GM12878 (cell line): Measurements from ENCODE around the gene FAM98C. TPM values are rescaled to one million over a fixed set of nuclear protein-coding genes. Genes with fewer than 3 reads are reported as not detected.

Experiments
- ATAC-seq: fragments of 200-7000 bp; cut with Tn5 transposase; 3 replicates; pipeline ENCODE4 v1.9.1; 2020; ENCODE audit warnings: mild to moderate bottlenecking, moderate library complexity
- BruUV-seq: library from RNA; stranded (reverse); fragments of 400-500 nt; replicated peaks from 2 replicates; lab custom pipeline; 2021; lab: Mats Ljungman, UMichigan
- CTCF ChIA-PET: fragments of 300-600 bp; sonication (Branson Sonifier 250); formaldehyde crosslinking; extraction: SDS; loops from one replicate; lab custom pipeline; 2021; ENCODE audit warnings: inconsistent platforms; lab: Yijun Ruan, JAX
- POLR2A ChIA-PET: fragments of 350-600 bp; formaldehyde crosslinking; extraction: SDS; loops from one replicate; lab custom pipeline; 2021; ENCODE audit warnings: inconsistent platforms; lab: Charles Lee
- RAD21 ChIA-PET: fragments of 300-600 bp; sonication (Branson Sonifier 250); formaldehyde crosslinking; loops from one replicate; lab custom pipeline; 2023; ENCODE audit warnings: antibody characterized with exemption; ENCODE audit not compliant: unreplicated experiment; lab: Charles Lee
- SMC1A ChIA-PET: fragments of 300-600 bp; sonication (Branson Sonifier 250); formaldehyde crosslinking; loops from one replicate; lab custom pipeline; 2023; ENCODE audit not compliant: unreplicated experiment, uncharacterized antibody; lab: Charles Lee
- DNase-seq: peaks from one replicate; pipeline ENCODE4 v3.0.0-alpha.2; 2011; ENCODE audit warnings: low read depth, low spot score
- FAIRE-seq: peaks from 3 replicates; lab custom pipeline; 2011; peaks lifted over from hg19 to GRCh38; lab: Jason Lieb, UNC
- H2AFZ ChIP-seq: 2 replicates; pipeline ENCODE4 v1.6.0; 2011; ENCODE audit warnings: low read depth, low read length, control low read depth; ENCODE audit not compliant: control insufficient read depth
- H3K27ac ChIP-seq: 2 replicates; pipeline ENCODE4 v1.5.1; 2011; ENCODE audit warnings: control low read depth; ENCODE audit not compliant: control insufficient read depth, insufficient read depth
- H3K27me3 ChIP-seq, 2 experiments: replicated peaks in 1 of 2; 2 replicates each; pipeline versions ENCODE4 v1.6.0 to v1.6.1; 2011; ENCODE audit warnings: low read length in 1 of 2; ENCODE audit not compliant: control insufficient read depth in 2 of 2, insufficient read depth in 2 of 2
- H3K36me3 ChIP-seq, 2 experiments: 2 replicates each; pipeline ENCODE4 v1.5.1; 2011; ENCODE audit warnings: low read length in 1 of 2; ENCODE audit not compliant: control insufficient read depth in 2 of 2, insufficient read depth in 2 of 2
- H3K4me1 ChIP-seq: 2 replicates; pipeline ENCODE4 v1.6.1; 2011; ENCODE audit warnings: mild to moderate bottlenecking, low read length, moderate library complexity, mixed read lengths; ENCODE audit not compliant: control insufficient read depth, insufficient read depth
- H3K4me2 ChIP-seq: 2 replicates; pipeline ENCODE4 v1.6.0; 2011; ENCODE audit warnings: control low read depth; ENCODE audit not compliant: control insufficient read depth, insufficient read depth
- H3K4me3 ChIP-seq: fragments of 200-600 bp; sonication (generic); 2 replicates; pipeline ENCODE4 v1.5.1; 2016
- H3K79me2 ChIP-seq: 2 replicates; pipeline ENCODE4 v1.6.0; 2011; ENCODE audit warnings: low read length; ENCODE audit not compliant: control insufficient read depth, insufficient read depth
- H3K9ac ChIP-seq: 2 replicates; pipeline ENCODE4 v1.8.0; 2011; ENCODE audit warnings: low read length, control low read depth, mixed read lengths; ENCODE audit not compliant: control insufficient read depth, insufficient read depth
- H3K9me3 ChIP-seq: replicated peaks from 3 replicates; pipeline ENCODE4 v1.5.1; 2011; ENCODE audit warnings: mild to moderate bottlenecking, low read length; ENCODE audit not compliant: control insufficient read depth, insufficient read depth
- H4K20me1 ChIP-seq: 2 replicates; pipeline ENCODE4 v1.6.0; 2011; ENCODE audit not compliant: control insufficient read depth, insufficient read depth
- CHD2 ChIP-seq: IDR thresholded peaks from 2 replicates; pipeline ENCODE4 v1.6.1; 2011; ENCODE audit warnings: low read depth, low read length, improper control_type of control experiment, borderline replicate concordance
- POLR2A ChIP-seq: IDR thresholded peaks from 2 replicates; pipeline ENCODE4 v1.6.1; 2011; ENCODE audit warnings: low read depth, mild to moderate bottlenecking, low read length
- WGBS: methylation state at CpG from one replicate; pipeline ENCODE4 v1.1.6; 2016; ENCODE audit warnings: low lambda C conversion rate; ENCODE audit not compliant: insufficient replicate concordance, insufficient coverage; ENCODE audit errors: missing lambda C conversion rate; 5-methylcytosine and 5-hydroxymethylcytosine counted together
- in situ Hi-C: fragments of 300-500 bp; cut with MboI; formaldehyde crosslinking; loops from 9 replicates; pipeline ENCODE4 v1.14.3; 2018; ENCODE audit warnings: mixed read lengths
- intact Hi-C: fragments of 100-400 bp; cut with micrococcal nuclease; formaldehyde crosslinking; loops from one replicate; pipeline ENCODE4 v1.14.2; 2022; ENCODE audit not compliant: unreplicated experiment
- polyA plus RNA-seq, 11 experiments: library from polyadenylated mRNA; depleted of rRNA in 4 of 11; unstranded in 6 of 11; stranded (reverse) in 5 of 11; fragments of >200 nt; fragmentation: Nextera tagmentation in 4 of 11; fragmentation: Illumina TruSeq in 1 of 11; extraction: Ambion mirVana in 4 of 11; extraction: Trizol in 1 of 11; gene quantifications; 1 replicate in 1 of 11; 2 replicates in 10 of 11; pipeline versions ENCODE4 v1.2.1 to v1.2.3, GENCODE V29; 2011 to 2016; ENCODE audit warnings: inconsistent platforms in 2 of 11, missing spikeins in 2 of 11, low read depth in 1 of 11
- total RNA-seq, 4 experiments: library from RNA; depleted of rRNA in 3 of 4; stranded (reverse); fragments of >200 nt in 3 of 4; fragmentation: Illumina TruSeq in 1 of 4; extraction: Trizol in 1 of 4; gene quantifications; 2 replicates each; pipeline versions ENCODE4 v1.2.1 to v1.2.3, GENCODE V29; 2013 to 2021

Gene FAM98C
- total and polyA plus RNA-seq, 10 of the 15 experiments (the other 5 are each of a cell fraction or from before 2014, with no cell fraction given): 1.4 to 17.2 (median 9.5) TPM

DNA sequence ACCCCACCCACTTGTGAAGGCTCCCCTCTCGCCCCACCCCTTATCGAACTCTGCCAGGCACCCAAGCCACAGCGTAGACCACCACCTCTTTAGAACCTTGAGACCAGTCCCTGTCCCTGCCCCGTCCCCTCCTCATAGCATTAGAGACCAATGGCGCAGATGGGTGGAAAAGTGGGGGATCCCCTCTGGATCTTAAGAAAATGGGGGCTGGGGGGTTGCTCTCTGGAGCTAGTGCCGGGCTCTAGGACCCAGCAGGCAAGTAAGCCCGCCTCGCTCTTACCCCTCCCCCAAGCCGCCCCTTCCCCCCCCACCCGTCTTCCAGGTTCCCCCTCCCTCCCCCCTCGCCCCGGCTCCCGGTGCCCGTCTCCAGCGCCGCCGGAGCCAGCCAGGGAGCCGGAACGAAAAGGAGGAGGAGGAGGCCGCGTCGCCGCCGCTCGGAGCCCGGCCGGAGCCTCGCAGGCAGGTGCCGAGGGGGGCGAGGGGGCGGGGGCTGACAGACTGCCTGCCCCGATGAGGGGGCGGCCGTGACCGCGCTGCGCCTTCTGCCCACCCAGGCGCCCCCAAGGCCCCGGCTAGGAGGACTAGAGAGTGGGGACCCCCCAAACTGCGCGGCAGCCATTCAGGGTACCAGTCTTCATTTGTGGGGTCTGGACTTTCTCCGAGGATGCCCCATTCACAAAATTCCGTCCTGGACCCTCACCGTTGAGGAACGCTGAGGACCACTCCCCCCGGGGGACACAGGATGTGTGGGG is 14.4 kb upstream of the FAM98C start, which contains the start of gene SPRED3:
SPRED3 (plus strand) TSS at position 349 of the 752 bp plus-strand sequence. CDS start 1,606 bp downstream, outside the sequence.
- DNase-seq: no peak
- no peak within 1 kb of the TSS for H2AFZ ChIP-seq
- POLR2A ChIA-PET: interaction anchor here (0.6 to 0.7 kb wide), 2 partner anchors 12 to 300 kb away, joined by 3 to 6 read pairs; no protein-coding TSS in a partner anchor
- H3K4me3 ChIP-seq: peak within 1 kb of the TSS; percentile 69
- no peaks in the 10 kb centered on the region; the same call in 1 of the 2 replicates for H4K20me1 ChIP-seq
- no TSS peak for BruUV-seq
- no peaks in the 10 kb centered on the region for H3K79me2 ChIP-seq
- TF ChIP-seq CHD2 (no peak), POLR2A (peak; percentile 14; the same call in 1 of the 2 replicates)
- ATAC-seq: peak; percentile 6
- peak within 1 kb of the TSS; percentile 84 for H3K4me2 ChIP-seq
- H3K27me3 ChIP-seq: no peaks in the 10 kb centered on the region; a peak in 1 of 4 replicates
- H3K9me3 ChIP-seq: no peaks in the 10 kb centered on the region
- SMC1A ChIA-PET: interaction anchor here (0.9 to 2.2 kb wide), 3 partner anchors 10 to 15 kb away, joined by 3 to 6 read pairs (median 5); partner anchors contain the start of gene FAM98C
- 0% methylated on average over 15 of the region's 46 CpGs for WGBS
- in situ Hi-C loops: no loop called here
- intact Hi-C loops: loop anchor here (5.0 kb wide), 1 partner anchor 156 kb away; no protein-coding TSS in a partner anchor
- peaks cover under 1 to 2% of the 10 kb centered on the region in 2 experiments; a peak in 3 of 4 replicates for H3K36me3 ChIP-seq
- H3K27ac ChIP-seq: no peak within 1 kb of the TSS
- H3K9ac ChIP-seq: no peak within 1 kb of the TSS
- CTCF ChIA-PET: interaction anchor here (1.1 to 2.4 kb wide), 4 partner anchors 14 to 542 kb away, joined by 3 to 14 read pairs (median 4); partner anchors contain the start of genes FAM98C, MRPS12, PSMD8 and SARS2
- no peak for FAIRE-seq
- RAD21 ChIA-PET: interaction anchor here (1.2 to 1.8 kb wide), 3 partner anchors 14 to 53 kb away, joined by 3 to 6 read pairs (median 5); partner anchors contain the start of genes CATSPERG, FAM98C and PSMD8
- H3K4me1 ChIP-seq: peaks cover 12% of the 10 kb centered on the region
